ENCODE measurements around the gene NFKBIB. TPM values are rescaled to one million over a fixed set of nuclear protein-coding genes. Genes with fewer than 3 reads are reported as not detected.

NFKBIB gene
- total RNA-seq, 1 experiment from 2014 or later, result 51.2 TPM

- no peaks in the 10 kb centered on the region for H3K79me2 ChIP-seq (ENCODE audit: insufficient read depth, low read length)
- H3K4me1 ChIP-seq (ENCODE audit: control insufficient read depth in 1 of 2, insufficient read depth in 2 of 2, low read length in 2 of 2), result no peaks in the 10 kb centered on the region
- no peak overlapping the region for H3K4me2 ChIP-seq (ENCODE audit: low read length)
- CTCF ChIA-PET, result no interaction called here
- no peak overlapping the region for H3K4me3 ChIP-seq (replicated peaks in 1 of 2; ENCODE audit: low read depth in 1 of 2, low read length in 2 of 2)
- no TSS peak for BruUV-seq (replicated peaks)
- no peaks in the 10 kb centered on the region for H3K36me3 ChIP-seq (ENCODE audit: control insufficient read depth in 1 of 2, insufficient read depth in 2 of 2, low read length in 2 of 2)
- RAD21 ChIA-PET (ENCODE audit: low non-redundant PET in 1 of 2, low total read pairs in 2 of 2, uncharacterized antibody in 2 of 2, unreplicated experiment in 2 of 2), result no interaction called here
- H2AFZ ChIP-seq (ENCODE audit: low read depth, low read length, poor library complexity, severe bottlenecking), result no peak overlapping the region
- no peaks in the 10 kb centered on the region for H3K9me2 ChIP-seq (ENCODE audit: insufficient read depth)
- intact Hi-C loops (cut with micrococcal nuclease), result no loop called here
- no peaks in the 10 kb centered on the region for H4K20me1 ChIP-seq (ENCODE audit: insufficient read depth)
- no peaks in the 10 kb centered on the region for H3K27me3 ChIP-seq (ENCODE audit: insufficient read depth, low read length)
- POLR2A ChIA-PET, result no interaction called here
- H3K9me3 ChIP-seq (ENCODE audit: control insufficient read depth in 1 of 2, insufficient read depth in 1 of 2, low read depth in 1 of 2, low read length in 2 of 2), result no peaks in the 10 kb centered on the region
- no peak overlapping the region for H3K27ac ChIP-seq (ENCODE audit: low read depth, low read length)
- H3K9ac ChIP-seq (ENCODE audit: low read length), result no peak overlapping the region
- DNase-seq (ENCODE audit: low read depth, low spot score) (no peak), ATAC-seq (no peak)
- TF ChIP-seq YY1 (IDR thresholded peaks at IDR 0.05; ENCODE audit: extremely low read depth, insufficient replicate concordance, low read depth, low read length) (no peak), POLR2A (IDR thresholded peaks at IDR 0.05; ENCODE audit: borderline replicate concordance, extremely low read depth, insufficient read depth, insufficient read length) (no peak), CEBPB (IDR thresholded peaks at IDR 0.05; ENCODE audit: low read depth) (no peak), ELF1 (IDR thresholded peaks at IDR 0.05; ENCODE audit: borderline replicate concordance, low read depth) (no peak), MAX (IDR thresholded peaks at IDR 0.05) (no peak), SRF (IDR thresholded peaks at IDR 0.05; ENCODE audit: low read depth) (no peak), ZFX (IDR thresholded peaks at IDR 0.05) (no peak), TCF7L2 (IDR thresholded peaks at IDR 0.05; ENCODE audit: borderline replicate concordance, extremely low read depth, insufficient read depth, insufficient read length) (no peak), JUND (IDR thresholded peaks at IDR 0.05) (no peak), CBX3 (IDR thresholded peaks at IDR 0.05; ENCODE audit: low read depth) (no peak), POLR2AphosphoS5 (IDR thresholded peaks at IDR 0.05; ENCODE audit: low read depth, low read length) (no peak), SP1 (IDR thresholded peaks at IDR 0.05; ENCODE audit: low read depth) (no peak), FOSL1 (IDR thresholded peaks at IDR 0.05; ENCODE audit: low read depth) (no peak), ATF3 (IDR thresholded peaks at IDR 0.05) (no peak), SIN3A (IDR thresholded peaks at IDR 0.05; ENCODE audit: low read depth) (no peak), EZH2 (IDR thresholded peaks at IDR 0.05) (no peak)
- TF ChIP-seq, protein P1, sequence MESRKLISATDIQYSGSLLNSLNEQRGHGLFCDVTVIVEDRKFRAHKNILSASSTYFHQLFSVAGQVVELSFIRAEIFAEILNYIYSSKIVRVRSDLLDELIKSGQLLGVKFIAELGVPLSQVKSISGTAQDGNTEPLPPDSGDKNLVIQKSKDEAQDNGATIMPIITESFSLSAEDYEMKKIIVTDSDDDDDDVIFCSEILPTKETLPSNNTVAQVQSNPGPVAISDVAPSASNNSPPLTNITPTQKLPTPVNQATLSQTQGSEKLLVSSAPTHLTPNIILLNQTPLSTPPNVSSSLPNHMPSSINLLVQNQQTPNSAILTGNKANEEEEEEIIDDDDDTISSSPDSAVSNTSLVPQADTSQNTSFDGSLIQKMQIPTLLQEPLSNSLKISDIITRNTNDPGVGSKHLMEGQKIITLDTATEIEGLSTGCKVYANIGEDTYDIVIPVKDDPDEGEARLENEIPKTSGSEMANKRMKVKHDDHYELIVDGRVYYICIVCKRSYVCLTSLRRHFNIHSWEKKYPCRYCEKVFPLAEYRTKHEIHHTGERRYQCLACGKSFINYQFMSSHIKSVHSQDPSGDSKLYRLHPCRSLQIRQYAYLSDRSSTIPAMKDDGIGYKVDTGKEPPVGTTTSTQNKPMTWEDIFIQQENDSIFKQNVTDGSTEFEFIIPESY (IDR thresholded peaks at IDR 0.05; ENCODE audit: extremely low read depth, insufficient replicate concordance, low read length), result no peak
- TF ChIP-seq, protein P2, sequence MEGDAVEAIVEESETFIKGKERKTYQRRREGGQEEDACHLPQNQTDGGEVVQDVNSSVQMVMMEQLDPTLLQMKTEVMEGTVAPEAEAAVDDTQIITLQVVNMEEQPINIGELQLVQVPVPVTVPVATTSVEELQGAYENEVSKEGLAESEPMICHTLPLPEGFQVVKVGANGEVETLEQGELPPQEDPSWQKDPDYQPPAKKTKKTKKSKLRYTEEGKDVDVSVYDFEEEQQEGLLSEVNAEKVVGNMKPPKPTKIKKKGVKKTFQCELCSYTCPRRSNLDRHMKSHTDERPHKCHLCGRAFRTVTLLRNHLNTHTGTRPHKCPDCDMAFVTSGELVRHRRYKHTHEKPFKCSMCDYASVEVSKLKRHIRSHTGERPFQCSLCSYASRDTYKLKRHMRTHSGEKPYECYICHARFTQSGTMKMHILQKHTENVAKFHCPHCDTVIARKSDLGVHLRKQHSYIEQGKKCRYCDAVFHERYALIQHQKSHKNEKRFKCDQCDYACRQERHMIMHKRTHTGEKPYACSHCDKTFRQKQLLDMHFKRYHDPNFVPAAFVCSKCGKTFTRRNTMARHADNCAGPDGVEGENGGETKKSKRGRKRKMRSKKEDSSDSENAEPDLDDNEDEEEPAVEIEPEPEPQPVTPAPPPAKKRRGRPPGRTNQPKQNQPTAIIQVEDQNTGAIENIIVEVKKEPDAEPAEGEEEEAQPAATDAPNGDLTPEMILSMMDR (IDR thresholded peaks at IDR 0.05 in 2 of 3, conservative IDR thresholded peaks at IDR 0.05 in 1 of 3; ENCODE audit: borderline replicate concordance in 1 of 3, insufficient read depth in 1 of 3, low read depth in 2 of 3, low read length in 2 of 3), result no peak
These were observed 42.2 kb downstream of the NFKBIB start for GRCh38 chr19:38941979-38942378.
